ENCODE data around the gene GID8. TPM values are rescaled to one million over a fixed set of nuclear protein-coding genes. Genes with fewer than 3 reads are reported as not detected.

The GID8 gene
- total and polyA plus RNA-seq, 2 of the 13 experiments (the other 11 are each of a cell fraction or from before 2014, with no cell fraction given): 39.6 to 59.8 TPM

- TF ChIP-seq ZNF280D (CRISPR knock-in tag; IDR thresholded peaks at IDR 0.05) (no peak), KLF16 (CRISPR knock-in tag; IDR thresholded peaks at IDR 0.05) (no peak), ESRRA (CRISPR knock-in tag; IDR thresholded peaks at IDR 0.05; ENCODE audit: low read depth) (no peak), MTERF4 (CRISPR knock-in tag; IDR thresholded peaks at IDR 0.05) (0 out of 2 replicates have a peak, but pooled peaks have one; percentile 39), TCF7L2 (IDR thresholded peaks at IDR 0.05; ENCODE audit: low read depth, low read length) (no peak), BCLAF1 (IDR thresholded peaks at IDR 0.05) (no peak), FUBP1 (CRISPR knock-in tag; IDR thresholded peaks at IDR 0.05; ENCODE audit: borderline replicate concordance) (no peak), STAG1 (CRISPR knock-in tag; IDR thresholded peaks at IDR 0.05) (no peak), KLF15 (CRISPR knock-in tag; IDR thresholded peaks at IDR 0.05; ENCODE audit: borderline replicate concordance) (no peak), HDAC2 (CRISPR knock-in tag; IDR thresholded peaks at IDR 0.05) (no peak), REL (CRISPR knock-in tag; conservative IDR thresholded peaks at IDR 0.05) (no peak), GTF2F1 (IDR thresholded peaks at IDR 0.05; ENCODE audit: low read length) (no peak), ZNF784 (CRISPR knock-in tag; IDR thresholded peaks at IDR 0.05; ENCODE audit: borderline replicate concordance) (no peak), ZNF552 (CRISPR knock-in tag; IDR thresholded peaks at IDR 0.05; ENCODE audit: borderline replicate concordance) (no peak), PAWR (CRISPR knock-in tag; IDR thresholded peaks at IDR 0.05; ENCODE audit: borderline replicate concordance) (no peak), ZNF644 (CRISPR knock-in tag; IDR thresholded peaks at IDR 0.05; ENCODE audit: low read depth) (no peak), IRX3 (CRISPR knock-in tag; IDR thresholded peaks at IDR 0.05; ENCODE audit: borderline replicate concordance, low read depth) (no peak), ZNF512 (CRISPR knock-in tag; IDR thresholded peaks at IDR 0.05) (no peak), PAF1 (CRISPR knock-in tag; IDR thresholded peaks at IDR 0.05) (peak; percentile 87)
Measured at GRCh38 chr20:62959998-62960436, 22.1 kb downstream of the GID8 start (continued).
